ENCODE data around the gene FBXW9.

DNA sequence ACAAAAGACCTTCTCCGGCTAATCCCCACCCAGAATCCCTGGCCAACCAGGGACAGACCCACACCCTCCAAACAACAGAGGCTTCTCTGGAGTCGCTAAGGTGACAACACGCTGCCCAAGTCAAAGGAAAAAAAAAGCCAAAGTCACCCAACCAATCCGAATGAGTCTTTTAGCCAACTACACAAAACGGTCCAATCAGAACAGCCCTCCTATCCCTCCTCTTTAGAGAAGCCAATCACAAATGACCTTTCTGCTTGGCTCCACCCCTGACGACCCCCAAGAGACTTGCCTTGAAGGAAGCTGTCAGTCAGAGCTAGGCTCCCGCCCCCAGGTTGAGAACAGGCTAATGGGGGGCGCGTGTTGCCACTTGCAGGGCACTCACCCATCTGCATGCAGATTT lies 6.6 kb upstream of the FBXW9 start:
- TF ChIP-seq, protein P1, sequence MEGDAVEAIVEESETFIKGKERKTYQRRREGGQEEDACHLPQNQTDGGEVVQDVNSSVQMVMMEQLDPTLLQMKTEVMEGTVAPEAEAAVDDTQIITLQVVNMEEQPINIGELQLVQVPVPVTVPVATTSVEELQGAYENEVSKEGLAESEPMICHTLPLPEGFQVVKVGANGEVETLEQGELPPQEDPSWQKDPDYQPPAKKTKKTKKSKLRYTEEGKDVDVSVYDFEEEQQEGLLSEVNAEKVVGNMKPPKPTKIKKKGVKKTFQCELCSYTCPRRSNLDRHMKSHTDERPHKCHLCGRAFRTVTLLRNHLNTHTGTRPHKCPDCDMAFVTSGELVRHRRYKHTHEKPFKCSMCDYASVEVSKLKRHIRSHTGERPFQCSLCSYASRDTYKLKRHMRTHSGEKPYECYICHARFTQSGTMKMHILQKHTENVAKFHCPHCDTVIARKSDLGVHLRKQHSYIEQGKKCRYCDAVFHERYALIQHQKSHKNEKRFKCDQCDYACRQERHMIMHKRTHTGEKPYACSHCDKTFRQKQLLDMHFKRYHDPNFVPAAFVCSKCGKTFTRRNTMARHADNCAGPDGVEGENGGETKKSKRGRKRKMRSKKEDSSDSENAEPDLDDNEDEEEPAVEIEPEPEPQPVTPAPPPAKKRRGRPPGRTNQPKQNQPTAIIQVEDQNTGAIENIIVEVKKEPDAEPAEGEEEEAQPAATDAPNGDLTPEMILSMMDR (IDR thresholded peaks at IDR 0.05), result no peak
- TF ChIP-seq POLR2A (IDR thresholded peaks at IDR 0.05), result no peak
